ENCODE data around the gene NEU2. TPM values are rescaled to one million over a fixed set of nuclear protein-coding genes. Genes with fewer than 3 reads are reported as not detected.

NEU2 gene
- total RNA-seq, 1 donor from 2014 or later = not detected

GRCh38 chr2:233010569-233011267 lies 21.8 kb upstream of the NEU2 start:
- Mint-ChIP-seq H3K27ac (ENCODE audit: unreplicated experiment) (no peak overlapping the region), H3K27me3 (ENCODE audit: unreplicated experiment) (peaks cover 2% of the 10 kb centered on the region), H3K36me3 (ENCODE audit: low read depth, unreplicated experiment) (no peaks in the 10 kb centered on the region), H3K4me3 (ENCODE audit: unreplicated experiment) (no peak overlapping the region), H3K4me1 (ENCODE audit: unreplicated experiment) (no peaks in the 10 kb centered on the region), H3K9me3 (ENCODE audit: unreplicated experiment) (no peaks in the 10 kb centered on the region)
- TF ChIP-seq CTCF (IDR thresholded peaks at IDR 0.05; ENCODE audit: unreplicated experiment) = no peak
- no peak for DNase-seq (ENCODE audit: low spot score)

- H3K27ac Mint-ChIP-seq (ENCODE audit: unreplicated experiment) = no peak overlapping the region
- no peak for DNase-seq (ENCODE audit: low spot score)
- no peaks in the 10 kb centered on the region for H3K9me3 Mint-ChIP-seq (ENCODE audit: unreplicated experiment)
- no peak for TF ChIP-seq CTCF (IDR thresholded peaks at IDR 0.05; ENCODE audit: unreplicated experiment)
- no peaks in the 10 kb centered on the region for H3K4me1 Mint-ChIP-seq (ENCODE audit: unreplicated experiment)
- peaks cover 2% of the 10 kb centered on the region for H3K27me3 Mint-ChIP-seq (ENCODE audit: unreplicated experiment)
- H3K4me3 Mint-ChIP-seq (ENCODE audit: unreplicated experiment) = no peak overlapping the region
- H3K36me3 Mint-ChIP-seq (ENCODE audit: low read depth, unreplicated experiment) = no peaks in the 10 kb centered on the region
Observed at GRCh38 chr2:233011268-233011650, 21.2 kb upstream of the NEU2 start.

- Mint-ChIP-seq H3K27me3 (ENCODE audit: unreplicated experiment) (peaks cover 3% of the 10 kb centered on the region), H3K4me3 (ENCODE audit: unreplicated experiment) (no peak overlapping the region), H3K9me3 (ENCODE audit: unreplicated experiment) (no peaks in the 10 kb centered on the region), H3K27ac (ENCODE audit: unreplicated experiment) (no peak overlapping the region), H3K36me3 (ENCODE audit: low read depth, unreplicated experiment) (no peaks in the 10 kb centered on the region), H3K4me1 (ENCODE audit: unreplicated experiment) (no peaks in the 10 kb centered on the region)
- no peak for TF ChIP-seq CTCF (IDR thresholded peaks at IDR 0.05; ENCODE audit: unreplicated experiment)
- DNase-seq (ENCODE audit: low spot score) = no peak
Observed at GRCh38 chr2:233011702-233012131, 20.8 kb upstream of the NEU2 start.

- no peak for TF ChIP-seq CTCF (IDR thresholded peaks at IDR 0.05; ENCODE audit: unreplicated experiment)
- H3K36me3 Mint-ChIP-seq (ENCODE audit: low read depth, unreplicated experiment) = no peaks in the 10 kb centered on the region
- H3K4me3 Mint-ChIP-seq (ENCODE audit: unreplicated experiment) = no peak overlapping the region
- no peaks in the 10 kb centered on the region for H3K4me1 Mint-ChIP-seq (ENCODE audit: unreplicated experiment)
- peaks cover 3% of the 10 kb centered on the region for H3K27me3 Mint-ChIP-seq (ENCODE audit: unreplicated experiment)
- no peak for DNase-seq (ENCODE audit: low spot score)
- H3K9me3 Mint-ChIP-seq (ENCODE audit: unreplicated experiment) = no peaks in the 10 kb centered on the region
- no peak overlapping the region for H3K27ac Mint-ChIP-seq (ENCODE audit: unreplicated experiment)
Observed at GRCh38 chr2:233012301-233012971, 20.0 kb upstream of the NEU2 start.

GRCh38 chr2:233013027-233013461 lies 19.4 kb upstream of the NEU2 start, which contains the start of gene NGEF:
Gene NGEF (minus strand): TSS chr2:233013256. CDS start chr2:232974890, 38,366 bp downstream.
- no peaks in the 10 kb centered on the region for H3K4me1 Mint-ChIP-seq (ENCODE audit: unreplicated experiment)

More at GRCh38 chr2:233013027-233013461, 19.4 kb upstream of the NEU2 start, which contains the start of gene NGEF:
- DNase-seq (ENCODE audit: low spot score) = no peak
- peaks cover 3% of the 10 kb centered on the region for H3K27me3 Mint-ChIP-seq (ENCODE audit: unreplicated experiment)
- no peaks in the 10 kb centered on the region for H3K9me3 Mint-ChIP-seq (ENCODE audit: unreplicated experiment)
- H3K4me3 Mint-ChIP-seq (ENCODE audit: unreplicated experiment) = no peak within 1 kb of the TSS
- H3K36me3 Mint-ChIP-seq (ENCODE audit: low read depth, unreplicated experiment) = no peaks in the 10 kb centered on the region
- no peak for TF ChIP-seq CTCF (IDR thresholded peaks at IDR 0.05; ENCODE audit: unreplicated experiment)
- no peak within 1 kb of the TSS for H3K27ac Mint-ChIP-seq (ENCODE audit: unreplicated experiment)
